Activated CD8-positive, alpha-beta T cell treated with anti-CD3 and anti-CD28 coated beads, Interleukin-2, amount 10 ng/mL, durations not matched to agents 7 days and 5 days (primary cell): ENCODE results near the gene ZNF521. TPM values are rescaled to one million over a fixed set of nuclear protein-coding genes. Genes with fewer than 3 reads are reported as not detected.

Source experiments
- ATAC-seq: fragments of 150-1000 bp; cut with Tn5 transposase; one replicate; pipeline ENCODE4 v1.10.0; 2021; ENCODE audit warnings: moderate library complexity
- CTCF ChIA-PET: fragments of 350-600 bp; sonication (Branson Sonifier 250); formaldehyde crosslinking; loops from one replicate; lab custom pipeline; 2021; ENCODE audit warnings: antibody characterized with exemption; lab: Charles Lee
- POLR2A ChIA-PET: fragments of 350-600 bp; sonication (Branson Sonifier 250); formaldehyde crosslinking; loops from one replicate; lab custom pipeline; 2021; ENCODE audit warnings: antibody characterized with exemption; lab: Charles Lee
- DNase-seq: peaks from one replicate; pipeline ENCODE4 v3.0.0-alpha.2; 2020
- H3K27ac Mint-ChIP-seq: one replicate; pipeline ENCODE4 v1.8.0; 2021; ENCODE audit warnings: mild to moderate bottlenecking, mixed read lengths
- H3K27me3 Mint-ChIP-seq: one replicate; pipeline ENCODE4 v1.8.0; 2021; ENCODE audit warnings: low read depth, mixed read lengths
- H3K36me3 Mint-ChIP-seq: one replicate; pipeline ENCODE4 v1.8.0; 2021; ENCODE audit warnings: low read depth, mixed read lengths
- H3K4me1 Mint-ChIP-seq: one replicate; pipeline ENCODE4 v1.8.0; 2021; ENCODE audit warnings: low read depth, mixed read lengths
- H3K4me3 Mint-ChIP-seq: one replicate; pipeline ENCODE4 v1.8.0; 2021; ENCODE audit warnings: mild to moderate bottlenecking, mixed read lengths
- H3K9me3 Mint-ChIP-seq: one replicate; pipeline ENCODE4 v1.8.0; 2022; ENCODE audit warnings: mixed read lengths; ENCODE audit not compliant: insufficient read depth
- total RNA-seq, 2 experiments: library from RNA; stranded (reverse); gene quantifications; one replicate each; pipeline ENCODE4 v1.2.3, GENCODE V29; 2021

ZNF521 gene
- total RNA-seq, 2 experiments from 2014 or later = not detected

DNA sequence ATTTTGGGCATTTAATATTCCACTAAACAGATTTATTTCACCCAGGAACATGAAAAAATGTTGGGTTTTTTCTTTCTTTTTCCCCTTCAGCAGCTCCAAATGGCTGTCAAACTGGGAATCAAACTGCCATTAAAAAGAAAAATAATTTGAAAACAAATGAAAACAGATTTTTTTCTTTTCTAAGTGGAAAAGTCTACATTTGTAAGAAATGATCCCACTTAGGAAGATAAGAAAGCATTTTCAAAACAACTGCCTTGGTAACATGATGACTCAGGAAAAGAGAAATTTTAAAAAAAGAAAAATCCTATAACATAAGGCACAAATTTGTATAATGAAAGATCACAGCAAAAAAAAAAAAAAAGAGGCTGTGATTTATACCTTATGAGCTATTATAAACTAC is 20.0 kb downstream of the ZNF521 start:
- H3K9me3 Mint-ChIP-seq = no peaks in the 10 kb centered on the region
- no peaks in the 10 kb centered on the region for H3K36me3 Mint-ChIP-seq
- DNase-seq = no peak
- H3K27ac Mint-ChIP-seq = no peak overlapping the region
- H3K4me3 Mint-ChIP-seq = no peak overlapping the region
- H3K27me3 Mint-ChIP-seq = peaks cover 2% of the 10 kb centered on the region
- ChIA-PET POLR2A (interaction anchor here (0.6 kb wide), 1 partner anchor 803 kb away, joined by 3 read pairs; no protein-coding TSS in a partner anchor), CTCF (no interaction called here)
- no peaks in the 10 kb centered on the region for H3K4me1 Mint-ChIP-seq
- no peak for ATAC-seq

DNA sequence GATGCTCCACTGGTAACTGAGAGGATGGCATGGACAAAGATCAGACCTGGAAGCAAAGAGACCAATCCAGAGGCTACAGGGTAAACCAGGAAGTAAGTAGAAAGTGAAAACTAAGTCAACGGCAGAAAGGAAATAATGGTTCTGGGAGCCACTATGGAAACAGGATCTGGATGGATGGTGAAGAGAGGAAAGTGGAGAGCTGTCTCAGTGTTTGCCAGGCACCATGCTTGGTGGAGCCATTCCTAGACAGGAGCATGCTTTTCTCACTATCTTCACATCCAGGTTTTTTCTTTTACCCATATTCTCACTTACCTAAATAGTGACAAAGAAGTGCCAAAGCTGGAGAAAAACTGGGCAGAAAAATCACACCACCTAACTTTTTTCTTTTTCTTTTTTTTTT is 22.2 kb downstream of the ZNF521 start:
- CTCF ChIA-PET = no interaction called here
- no peak for DNase-seq
- POLR2A ChIA-PET = no interaction called here
- no peaks in the 10 kb centered on the region for H3K36me3 Mint-ChIP-seq
- H3K27me3 Mint-ChIP-seq = peaks cover 2% of the 10 kb centered on the region
- no peaks in the 10 kb centered on the region for H3K4me1 Mint-ChIP-seq
- no peak for ATAC-seq
- H3K27ac Mint-ChIP-seq = no peak overlapping the region
- H3K9me3 Mint-ChIP-seq = no peaks in the 10 kb centered on the region
- no peak overlapping the region for H3K4me3 Mint-ChIP-seq

DNA sequence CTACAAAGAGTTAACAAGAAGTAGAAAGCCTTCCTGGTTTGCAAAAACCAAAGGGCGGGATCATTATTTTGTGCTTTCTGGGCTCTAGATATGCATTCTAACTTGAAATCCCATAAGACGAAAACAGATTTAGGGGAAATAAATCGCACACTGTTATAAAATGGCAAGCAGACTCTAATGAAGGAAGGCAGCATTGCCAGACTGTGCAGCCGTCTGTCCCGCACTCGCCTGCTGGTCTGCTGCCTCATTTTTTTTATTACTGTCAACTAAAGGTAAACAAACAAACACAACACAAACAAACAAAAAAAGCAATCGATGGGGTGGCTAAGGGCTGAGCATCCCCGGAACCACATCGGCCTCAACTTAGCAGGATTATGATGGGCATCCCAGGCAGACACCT is 24.4 kb downstream of the ZNF521 start:
- DNase-seq = no peak
- no peak overlapping the region for H3K27ac Mint-ChIP-seq
- H3K9me3 Mint-ChIP-seq = no peaks in the 10 kb centered on the region
- H3K36me3 Mint-ChIP-seq = no peaks in the 10 kb centered on the region
- ChIA-PET POLR2A (no interaction called here), CTCF (no interaction called here)
- ATAC-seq = no peak
- H3K27me3 Mint-ChIP-seq = peaks cover 2% of the 10 kb centered on the region
- no peak overlapping the region for H3K4me3 Mint-ChIP-seq
- H3K4me1 Mint-ChIP-seq = no peaks in the 10 kb centered on the region

DNA sequence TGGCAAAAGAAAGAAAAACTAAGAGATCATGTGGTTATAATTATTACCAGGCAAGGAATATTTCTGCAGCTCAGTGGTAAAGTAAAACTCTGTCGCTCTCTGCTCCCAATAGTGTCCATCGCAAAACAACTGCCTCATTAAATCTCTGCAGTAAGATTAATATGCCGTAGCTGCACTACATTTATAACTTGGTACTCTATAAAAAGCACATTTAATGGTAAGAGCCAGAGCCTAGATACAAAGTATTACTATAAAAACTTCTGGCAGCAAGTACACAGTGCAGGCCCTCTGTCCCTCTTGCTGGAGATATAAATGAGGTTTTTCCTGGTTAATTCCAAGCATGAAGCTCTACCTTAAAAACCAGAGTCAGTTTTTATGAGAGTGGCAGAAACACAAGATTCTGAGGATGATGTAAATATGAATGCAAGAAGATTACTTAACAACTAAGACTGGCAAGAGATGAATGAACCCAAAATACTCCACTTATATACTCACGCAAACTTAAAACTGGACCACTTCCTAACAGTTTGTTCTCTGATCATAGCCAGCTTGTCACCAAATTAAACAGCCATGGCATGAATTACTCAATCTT is 25.5 kb downstream of the ZNF521 start:
- Mint-ChIP-seq H3K4me1 (no peaks in the 10 kb centered on the region), H3K36me3 (no peaks in the 10 kb centered on the region), H3K27me3 (peaks cover 2% of the 10 kb centered on the region), H3K9me3 (no peaks in the 10 kb centered on the region), H3K27ac (no peak overlapping the region), H3K4me3 (no peak overlapping the region)
- no peak for ATAC-seq
- POLR2A ChIA-PET = no interaction called here
- no peak for DNase-seq
- CTCF ChIA-PET = no interaction called here

DNA sequence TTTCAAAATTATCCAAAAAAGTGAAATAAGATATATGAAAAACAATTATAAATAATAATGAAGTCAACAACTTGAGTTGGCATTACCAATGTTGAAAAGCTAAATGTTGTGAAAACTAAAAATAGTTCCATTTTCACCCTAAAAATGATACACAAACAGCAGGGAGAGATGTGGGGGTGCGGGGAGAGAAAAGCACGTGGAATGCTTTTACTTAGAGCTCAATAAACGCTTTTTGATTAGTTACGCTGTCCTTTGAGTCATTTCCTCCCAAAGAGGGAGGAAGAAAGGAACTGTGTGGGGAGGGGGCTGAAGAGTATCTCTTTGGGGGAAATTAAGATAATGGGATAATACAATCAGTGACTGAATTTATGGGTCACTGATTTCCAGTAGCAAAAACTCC is 29.2 kb downstream of the ZNF521 start:
- Mint-ChIP-seq H3K9me3 (no peaks in the 10 kb centered on the region), H3K4me1 (no peaks in the 10 kb centered on the region), H3K27ac (no peak overlapping the region), H3K4me3 (no peak overlapping the region), H3K36me3 (no peaks in the 10 kb centered on the region), H3K27me3 (peaks cover 2% of the 10 kb centered on the region)
- POLR2A ChIA-PET = interaction anchor here (0.5 kb wide), 1 partner anchor 446 kb away, joined by 5 read pairs; no protein-coding TSS in a partner anchor
- ATAC-seq (no peak), DNase-seq (no peak)
- CTCF ChIA-PET = no interaction called here

DNA sequence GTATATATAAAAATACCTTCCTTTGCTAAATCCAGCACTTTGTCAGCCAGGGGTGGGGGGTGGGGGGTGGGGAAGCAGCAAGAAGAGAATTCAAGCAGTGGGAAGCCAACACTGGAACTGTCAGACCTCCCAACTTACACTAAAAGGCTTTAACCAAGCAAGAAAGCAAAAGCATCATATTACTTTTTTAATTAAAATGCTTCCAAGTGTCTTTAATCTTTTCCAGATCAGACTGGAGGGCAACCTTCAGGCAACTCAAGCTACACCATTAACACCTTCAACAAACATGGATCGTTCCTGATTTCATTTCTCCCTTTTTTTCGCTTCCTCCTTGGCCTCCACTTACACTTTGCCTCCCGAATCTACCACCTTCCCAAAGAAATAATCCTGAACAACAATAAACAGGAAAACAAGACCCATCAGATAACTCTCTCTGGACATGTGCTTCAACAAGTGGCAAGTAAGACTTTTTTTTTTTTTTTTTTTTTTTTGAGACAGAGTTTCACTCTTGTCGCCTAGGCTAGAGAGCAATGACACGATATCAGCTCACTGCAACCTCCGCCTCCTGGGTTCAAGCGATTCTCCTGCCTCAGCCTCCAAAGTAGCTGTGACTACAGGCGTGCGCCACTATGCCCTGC is 35.5 kb downstream of the ZNF521 start:
- ChIA-PET POLR2A (no interaction called here), CTCF (no interaction called here)
- no peaks in the 10 kb centered on the region for H3K9me3 Mint-ChIP-seq
- DNase-seq (no peak), ATAC-seq (no peak)
- H3K36me3 Mint-ChIP-seq = no peaks in the 10 kb centered on the region
- no peaks in the 10 kb centered on the region for H3K4me1 Mint-ChIP-seq
- H3K4me3 Mint-ChIP-seq = no peak overlapping the region
- no peak overlapping the region for H3K27ac Mint-ChIP-seq
- H3K27me3 Mint-ChIP-seq = no peaks in the 10 kb centered on the region

DNA sequence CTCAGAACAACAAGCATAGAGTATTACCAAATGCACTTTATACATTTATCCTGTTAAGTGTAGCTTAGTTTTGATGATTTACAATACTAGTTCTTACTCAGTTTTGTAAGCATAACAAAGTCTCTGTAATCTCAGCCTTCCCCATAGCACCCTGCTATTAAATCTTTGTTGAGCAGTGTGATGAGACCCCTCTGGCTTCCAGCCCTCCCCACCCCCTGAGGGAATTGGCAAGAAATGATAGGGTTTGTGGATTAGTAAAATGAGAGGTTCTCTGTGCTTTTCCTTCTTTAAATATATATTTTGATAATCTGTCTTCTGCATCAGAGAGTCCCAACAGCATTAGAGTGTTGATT is 37.2 kb downstream of the ZNF521 start:
- no peaks in the 10 kb centered on the region for H3K4me1 Mint-ChIP-seq
- DNase-seq (no peak), ATAC-seq (no peak)
- ChIA-PET POLR2A (no interaction called here), CTCF (no interaction called here)
- no peak overlapping the region for H3K27ac Mint-ChIP-seq
- no peaks in the 10 kb centered on the region for H3K36me3 Mint-ChIP-seq
- no peaks in the 10 kb centered on the region for H3K27me3 Mint-ChIP-seq
- H3K9me3 Mint-ChIP-seq = no peaks in the 10 kb centered on the region
- H3K4me3 Mint-ChIP-seq = no peak overlapping the region

DNA sequence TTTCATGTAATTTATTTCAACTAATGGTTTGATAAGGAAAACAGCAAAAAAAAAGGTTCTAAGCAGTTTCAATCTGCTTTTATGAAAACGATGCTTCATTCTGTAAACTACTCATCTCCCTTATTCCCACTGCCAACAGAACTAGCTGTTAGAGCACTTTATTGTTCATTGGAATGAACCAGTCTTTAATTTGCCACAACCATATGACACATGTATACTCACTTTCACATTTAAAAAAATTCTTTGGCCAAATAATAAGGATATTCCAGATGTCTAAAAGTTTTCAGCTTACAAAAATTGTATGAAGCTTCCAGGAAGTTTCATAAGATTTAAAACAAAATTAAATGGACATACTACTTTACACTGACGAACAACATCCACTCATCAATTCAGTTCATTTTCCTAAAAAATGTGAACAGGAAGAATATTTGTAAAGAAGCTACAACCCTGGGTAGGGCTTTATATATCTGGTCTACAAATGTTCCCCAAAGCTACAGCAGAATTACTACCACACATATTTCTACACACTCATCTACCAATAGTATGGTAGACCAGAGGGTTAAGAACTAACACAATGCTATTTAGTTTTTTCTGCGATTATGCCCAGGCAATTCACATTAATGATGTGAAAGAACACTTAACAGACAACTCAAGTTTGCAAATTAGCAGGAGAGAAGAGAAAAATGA is 37.7 kb downstream of the ZNF521 start:
- Mint-ChIP-seq H3K36me3 (no peaks in the 10 kb centered on the region), H3K4me3 (no peak overlapping the region), H3K27me3 (no peaks in the 10 kb centered on the region), H3K27ac (no peak overlapping the region), H3K4me1 (no peaks in the 10 kb centered on the region), H3K9me3 (no peaks in the 10 kb centered on the region)
- ChIA-PET POLR2A (no interaction called here), CTCF (no interaction called here)
- DNase-seq (no peak), ATAC-seq (no peak)

DNA sequence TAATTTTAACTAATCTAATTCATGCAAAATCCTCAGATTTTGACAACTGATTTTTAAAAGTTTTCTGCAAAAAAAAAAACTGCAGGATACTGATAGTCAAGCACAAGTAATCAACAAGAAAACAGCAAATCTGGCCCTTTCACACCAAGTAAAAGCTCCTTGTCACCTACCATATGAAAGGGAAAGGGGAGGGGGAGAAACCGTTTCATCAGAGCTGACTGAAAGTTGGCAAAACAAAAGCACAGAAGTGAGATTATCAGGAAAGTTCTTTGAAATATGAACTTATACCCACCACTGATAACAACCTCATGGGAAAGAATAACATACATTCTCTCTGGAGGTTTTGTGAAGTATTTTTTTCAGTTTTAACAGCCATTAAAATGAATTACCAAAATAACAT is 38.7 kb downstream of the ZNF521 start:
- POLR2A ChIA-PET = no interaction called here
- no peak overlapping the region for H3K4me3 Mint-ChIP-seq

DNA sequence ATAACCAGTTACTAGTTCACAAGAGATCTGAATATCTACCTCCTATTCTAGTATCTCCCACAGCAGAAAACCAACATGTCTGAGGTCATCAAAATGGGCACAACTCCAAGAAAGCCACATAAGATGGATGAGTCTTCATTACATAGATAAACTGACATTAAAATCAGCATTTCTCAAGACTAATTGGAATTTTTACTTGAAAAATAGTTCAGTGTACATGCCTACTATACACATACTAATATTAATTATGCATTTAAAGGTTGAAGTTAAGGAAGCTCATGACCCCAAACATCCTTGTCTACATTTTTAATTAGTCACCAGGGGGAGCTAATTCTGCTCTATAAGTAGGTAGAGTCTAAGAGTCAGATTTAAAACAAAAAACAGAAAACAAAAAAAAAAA is 41.9 kb downstream of the ZNF521 start:
- Mint-ChIP-seq H3K27ac (no peak overlapping the region), H3K4me1 (no peaks in the 10 kb centered on the region), H3K36me3 (no peaks in the 10 kb centered on the region), H3K4me3 (no peak overlapping the region), H3K9me3 (no peaks in the 10 kb centered on the region), H3K27me3 (no peaks in the 10 kb centered on the region)
- no peak for ATAC-seq
- CTCF ChIA-PET = no interaction called here
- POLR2A ChIA-PET = no interaction called here
- DNase-seq = no peak

More for the DNA sequence above, 38.7 kb downstream of the ZNF521 start:
- Mint-ChIP-seq H3K9me3 (no peaks in the 10 kb centered on the region), H3K4me1 (no peaks in the 10 kb centered on the region), H3K36me3 (no peaks in the 10 kb centered on the region), H3K27me3 (no peaks in the 10 kb centered on the region), H3K27ac (no peak overlapping the region)
- DNase-seq (no peak), ATAC-seq (no peak)
- CTCF ChIA-PET = no interaction called here

DNA sequence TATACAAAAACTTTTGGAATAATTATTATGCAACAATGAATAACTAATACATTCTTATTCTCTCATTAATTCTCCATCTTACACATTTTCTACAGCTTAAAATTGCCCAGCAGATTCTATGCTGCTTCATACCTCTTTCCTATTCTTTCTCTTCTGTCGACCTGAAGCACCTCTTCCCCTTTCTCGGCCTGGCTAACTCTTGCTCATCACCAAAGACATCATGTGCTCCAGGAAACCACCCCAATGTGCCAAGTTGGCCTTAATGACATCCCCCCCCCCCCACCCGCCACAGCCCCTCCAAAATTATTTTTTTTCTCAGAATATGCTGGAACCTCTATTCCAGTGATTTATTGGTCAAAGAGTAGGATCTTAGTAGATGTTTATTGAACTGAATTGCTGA is 43.6 kb downstream of the ZNF521 start:
- no peak for ATAC-seq
- no peaks in the 10 kb centered on the region for H3K36me3 Mint-ChIP-seq
- POLR2A ChIA-PET = no interaction called here

DNA sequence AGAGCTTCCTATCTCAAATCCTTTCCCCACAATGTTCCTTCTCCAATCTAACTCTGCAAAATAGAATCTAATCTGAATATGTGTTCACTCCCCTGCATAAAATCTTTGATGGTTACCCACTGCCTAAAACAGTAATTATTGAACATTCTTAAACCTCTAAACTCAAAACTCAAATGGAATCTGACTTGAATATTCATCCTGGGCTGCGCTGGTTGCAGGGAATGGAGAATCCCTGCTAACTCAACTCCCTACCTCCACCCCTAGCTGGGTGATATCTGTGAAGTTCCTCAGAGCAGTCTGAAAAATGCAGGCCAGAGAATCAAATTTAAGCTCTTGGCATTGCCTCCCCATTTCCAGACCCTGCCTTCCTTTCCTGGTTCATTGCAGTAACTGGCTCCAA is 44.8 kb downstream of the ZNF521 start:
- no peak for ATAC-seq
- no peak for DNase-seq
- ChIA-PET CTCF (no interaction called here), POLR2A (no interaction called here)
- Mint-ChIP-seq H3K27ac (no peak overlapping the region), H3K4me3 (no peak overlapping the region), H3K4me1 (no peaks in the 10 kb centered on the region), H3K9me3 (no peaks in the 10 kb centered on the region), H3K27me3 (no peaks in the 10 kb centered on the region), H3K36me3 (no peaks in the 10 kb centered on the region)

More for the DNA sequence above, 43.6 kb downstream of the ZNF521 start:
- Mint-ChIP-seq H3K27me3 (no peaks in the 10 kb centered on the region), H3K9me3 (no peaks in the 10 kb centered on the region), H3K4me1 (no peaks in the 10 kb centered on the region), H3K4me3 (no peak overlapping the region), H3K27ac (no peak overlapping the region)
- no peak for DNase-seq
- CTCF ChIA-PET = no interaction called here
